GM12872 (cell line): ENCODE results near the gene GP1BA.

Source experiments
- TF ChIP-seq, protein P1 (sequence below): IDR thresholded peaks from 3 replicates; pipeline ENCODE4 v1.5.1; 2011; ENCODE audit warnings: low read depth, mild to moderate bottlenecking, low read length, moderate library complexity; ENCODE audit not compliant: insufficient read depth

The GP1BA gene

DNA sequence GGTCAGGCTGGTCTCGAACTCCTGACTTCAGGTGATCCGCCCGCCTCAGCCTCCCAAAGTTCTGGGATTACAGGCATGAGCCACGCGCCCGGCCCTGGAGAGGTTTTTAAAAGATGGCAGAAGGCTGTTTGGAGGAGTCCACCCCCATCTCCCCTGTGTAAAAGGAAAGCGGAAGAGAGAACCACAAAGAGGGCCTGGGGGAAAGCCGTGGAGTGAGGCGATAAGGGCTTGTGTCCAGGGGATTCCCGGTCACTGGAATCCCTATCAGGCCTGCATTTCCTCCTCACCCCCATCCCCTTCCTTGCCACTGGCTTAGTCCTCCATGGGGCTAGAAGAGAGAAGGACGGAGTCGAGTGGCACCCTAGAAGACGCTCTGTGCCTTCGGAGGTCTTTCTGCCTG is at the start of gene GP1BA:
TSS of gene GP1BA (plus strand) at position 315 of the 400 bp plus-strand sequence. CDS start 328 bp downstream, outside the sequence.
- TF ChIP-seq, protein P1, sequence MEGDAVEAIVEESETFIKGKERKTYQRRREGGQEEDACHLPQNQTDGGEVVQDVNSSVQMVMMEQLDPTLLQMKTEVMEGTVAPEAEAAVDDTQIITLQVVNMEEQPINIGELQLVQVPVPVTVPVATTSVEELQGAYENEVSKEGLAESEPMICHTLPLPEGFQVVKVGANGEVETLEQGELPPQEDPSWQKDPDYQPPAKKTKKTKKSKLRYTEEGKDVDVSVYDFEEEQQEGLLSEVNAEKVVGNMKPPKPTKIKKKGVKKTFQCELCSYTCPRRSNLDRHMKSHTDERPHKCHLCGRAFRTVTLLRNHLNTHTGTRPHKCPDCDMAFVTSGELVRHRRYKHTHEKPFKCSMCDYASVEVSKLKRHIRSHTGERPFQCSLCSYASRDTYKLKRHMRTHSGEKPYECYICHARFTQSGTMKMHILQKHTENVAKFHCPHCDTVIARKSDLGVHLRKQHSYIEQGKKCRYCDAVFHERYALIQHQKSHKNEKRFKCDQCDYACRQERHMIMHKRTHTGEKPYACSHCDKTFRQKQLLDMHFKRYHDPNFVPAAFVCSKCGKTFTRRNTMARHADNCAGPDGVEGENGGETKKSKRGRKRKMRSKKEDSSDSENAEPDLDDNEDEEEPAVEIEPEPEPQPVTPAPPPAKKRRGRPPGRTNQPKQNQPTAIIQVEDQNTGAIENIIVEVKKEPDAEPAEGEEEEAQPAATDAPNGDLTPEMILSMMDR, result no peak

DNA sequence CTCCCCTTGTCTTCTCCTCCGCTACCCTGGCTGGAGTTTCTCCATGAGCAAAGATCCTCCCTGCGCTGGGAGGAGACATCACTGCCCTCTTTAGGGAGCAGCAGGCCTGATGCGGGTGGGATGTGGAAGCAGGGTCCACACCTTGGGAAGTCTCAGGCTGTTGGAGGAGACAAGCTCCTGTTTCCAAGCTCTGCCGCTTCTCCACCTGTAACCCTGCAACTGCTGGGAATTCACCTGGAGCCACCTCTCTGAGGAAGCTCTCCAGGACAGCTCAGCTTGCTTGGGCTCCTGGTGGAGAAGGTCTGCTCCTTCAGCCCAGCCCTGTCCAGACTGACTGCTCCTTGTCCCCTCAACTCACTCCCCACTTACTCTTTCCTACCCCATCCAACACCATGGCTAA is 47.6 kb upstream of the GP1BA start:
- TF ChIP-seq, protein P1, result no peak

DNA sequence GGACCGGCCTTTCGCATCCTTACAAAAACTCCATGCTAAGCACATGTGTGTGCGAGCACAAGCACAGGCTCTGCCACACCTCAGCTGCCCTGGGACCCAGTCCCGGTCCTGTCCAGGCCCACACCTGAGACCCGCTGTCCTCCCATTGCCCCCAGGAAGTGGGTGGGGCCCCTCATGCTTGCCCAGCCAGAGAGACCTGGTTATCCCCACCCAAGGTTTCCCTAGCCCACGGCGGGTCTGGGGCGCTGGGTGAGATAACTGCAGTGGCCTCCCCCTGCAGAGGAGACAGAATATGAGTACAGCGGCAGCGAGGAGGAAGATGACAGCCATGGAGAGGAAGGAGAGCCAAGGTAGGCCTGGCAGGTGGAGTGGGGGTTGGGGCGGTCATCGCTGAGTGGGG is 45.2 kb upstream of the GP1BA start:
- TF ChIP-seq, protein P1, result no peak

DNA sequence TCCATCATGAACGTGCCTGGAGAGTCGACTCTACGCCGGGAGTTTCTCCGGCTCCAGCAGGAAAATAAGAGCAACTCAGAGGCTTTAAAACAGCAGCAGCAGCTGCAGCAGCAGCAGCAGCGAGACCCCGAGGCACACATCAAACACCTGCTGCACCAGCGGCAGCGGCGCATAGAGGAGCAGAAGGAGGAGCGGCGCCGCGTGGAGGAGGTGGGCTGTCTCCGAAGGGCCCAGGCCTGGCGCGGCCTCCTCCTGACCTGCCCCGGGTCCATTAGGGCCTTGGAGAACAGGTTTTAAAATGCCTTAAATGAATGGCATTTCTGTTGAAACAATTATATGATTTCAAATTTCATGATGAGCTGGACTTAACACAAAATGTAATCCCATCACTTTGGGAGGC is 44.5 kb upstream of the GP1BA start:
- TF ChIP-seq, protein P1, result no peak

DNA sequence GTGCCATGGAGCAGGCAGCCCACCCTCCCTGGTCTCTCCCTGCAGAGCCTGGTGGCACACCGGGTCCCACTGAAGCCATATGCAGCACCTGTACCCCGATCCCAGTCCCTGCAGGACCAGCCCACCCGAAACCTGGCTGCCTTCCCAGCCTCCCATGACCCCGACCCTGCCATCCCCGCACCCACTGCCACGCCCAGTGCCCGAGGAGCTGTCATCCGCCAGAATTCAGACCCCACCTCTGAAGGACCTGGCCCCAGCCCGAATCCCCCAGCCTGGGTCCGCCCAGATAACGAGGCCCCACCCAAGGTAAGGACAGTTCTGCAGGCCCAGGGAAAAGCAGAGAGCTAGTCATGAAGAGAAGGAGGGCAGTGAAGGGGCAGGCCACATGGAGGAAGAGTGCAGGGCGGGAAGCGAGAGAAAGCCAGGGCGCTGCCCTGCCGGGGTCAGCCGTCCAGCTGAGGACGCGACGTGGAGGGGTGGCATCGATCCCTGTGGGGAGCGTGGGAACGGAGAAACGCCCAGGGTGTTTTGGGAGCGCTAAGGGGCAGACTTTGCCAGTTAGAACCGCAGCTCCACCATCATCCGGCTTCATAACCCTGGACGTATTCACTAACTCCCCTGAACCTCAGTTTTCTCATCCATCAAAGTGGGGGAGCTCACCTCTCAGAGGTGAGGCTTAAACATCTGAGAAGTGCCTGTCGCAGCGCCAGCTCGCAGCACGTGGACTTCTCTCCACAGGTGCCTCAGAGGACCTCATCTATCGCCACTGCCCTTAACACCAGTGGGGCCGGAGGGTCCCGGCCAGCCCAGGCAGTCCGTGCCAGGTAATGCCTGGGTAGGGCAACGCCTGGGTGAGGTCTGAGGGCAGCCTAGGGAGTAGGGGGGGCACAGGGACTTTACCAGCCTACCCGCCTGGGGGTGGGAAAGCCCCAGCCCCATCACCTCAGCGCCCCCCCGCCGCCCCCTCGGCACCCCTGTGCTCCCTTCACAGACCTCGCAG is 40.4 kb upstream of the GP1BA start:
- TF ChIP-seq, protein P1, result no peak

DNA sequence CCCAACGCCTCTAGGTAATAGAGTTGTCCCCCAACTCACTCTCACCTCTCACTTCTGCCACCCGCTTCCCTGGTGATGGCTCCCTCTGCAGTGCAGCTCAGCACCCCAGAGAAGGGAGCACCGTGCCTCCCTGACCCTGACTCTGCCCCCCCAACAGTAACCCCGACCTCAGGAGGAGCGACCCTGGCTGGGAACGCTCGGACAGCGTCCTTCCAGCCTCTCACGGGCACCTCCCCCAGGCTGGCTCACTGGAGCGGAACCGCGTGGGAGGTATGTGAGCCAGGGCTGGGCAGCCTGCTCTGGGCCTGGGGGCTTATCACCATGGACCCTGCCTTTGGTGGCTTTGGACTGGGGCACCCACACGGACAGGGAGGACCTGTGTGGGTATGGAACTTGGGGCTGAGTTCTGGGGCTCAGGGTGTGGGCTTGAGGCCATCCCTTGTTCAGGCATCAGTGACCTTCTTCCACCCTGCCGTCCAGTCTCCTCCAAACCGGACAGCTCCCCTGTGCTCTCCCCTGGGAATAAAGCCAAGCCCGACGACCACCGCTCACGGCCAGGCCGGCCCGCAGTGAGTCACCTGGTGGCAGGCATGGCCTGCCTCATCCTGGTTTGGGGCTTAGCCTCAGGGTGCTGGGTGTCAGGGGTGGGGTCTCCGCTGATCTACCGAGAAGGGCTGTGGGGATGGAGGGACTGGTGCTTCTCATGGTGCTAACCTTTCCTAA is 39.4 kb upstream of the GP1BA start:
- TF ChIP-seq, protein P1, result no peak

DNA sequence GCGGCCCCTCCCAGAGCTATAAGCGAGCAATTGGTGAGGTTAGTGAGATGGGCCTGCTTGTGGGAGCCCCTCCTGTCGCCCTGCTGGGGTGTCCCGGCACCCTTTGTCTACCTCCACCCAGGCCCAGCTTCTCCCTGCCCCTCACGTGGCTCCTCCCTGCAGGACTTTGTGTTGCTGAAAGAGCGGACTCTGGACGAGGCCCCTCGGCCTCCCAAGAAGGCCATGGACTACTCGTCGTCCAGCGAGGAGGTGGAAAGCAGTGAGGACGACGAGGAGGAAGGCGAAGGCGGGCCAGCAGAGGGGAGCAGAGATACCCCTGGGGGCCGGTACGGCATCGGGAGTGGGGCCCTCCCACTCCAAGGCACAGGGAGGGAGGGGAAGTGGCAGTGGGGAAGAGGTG is 38.8 kb upstream of the GP1BA start:
- TF ChIP-seq, protein P1, result no peak
